ENCODE data around the gene KCNQ1. TPM values are rescaled to one million over a fixed set of nuclear protein-coding genes. Genes with fewer than 3 reads are reported as not detected.

Gene KCNQ1
- total RNA-seq, 1 donor from 2014 or later, result 0.31 TPM

DNA sequence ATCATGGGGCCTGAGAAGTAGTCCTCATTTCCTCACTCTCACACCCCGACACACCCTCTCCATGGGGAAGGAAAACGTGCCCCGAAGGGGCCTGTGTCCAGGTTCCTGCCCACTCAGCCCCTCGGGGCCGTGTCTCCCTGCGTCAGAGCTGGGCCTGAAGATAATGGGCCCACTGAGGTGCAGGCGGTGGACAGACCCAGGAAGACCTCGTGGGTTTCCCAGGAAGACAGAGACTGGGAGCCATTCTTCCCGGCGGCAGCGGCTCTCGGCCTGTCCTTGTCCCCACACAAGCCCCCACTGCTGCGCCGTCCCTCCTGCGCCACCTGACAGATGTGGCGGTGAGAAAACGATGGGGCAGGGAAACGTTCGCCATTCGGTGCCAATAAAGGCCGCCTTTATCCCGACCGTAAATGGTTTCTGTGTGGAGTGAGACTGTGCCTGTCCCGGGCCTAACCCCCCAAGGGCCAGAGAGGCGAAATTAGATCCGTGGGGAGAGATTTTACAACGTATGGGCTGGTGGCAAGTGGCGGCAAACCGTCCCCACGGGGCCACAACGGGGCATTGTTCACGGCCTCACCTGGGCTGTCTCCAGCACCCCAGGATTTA, 351.8 kb downstream of the KCNQ1 start:
- no peak for DNase-seq

DNA sequence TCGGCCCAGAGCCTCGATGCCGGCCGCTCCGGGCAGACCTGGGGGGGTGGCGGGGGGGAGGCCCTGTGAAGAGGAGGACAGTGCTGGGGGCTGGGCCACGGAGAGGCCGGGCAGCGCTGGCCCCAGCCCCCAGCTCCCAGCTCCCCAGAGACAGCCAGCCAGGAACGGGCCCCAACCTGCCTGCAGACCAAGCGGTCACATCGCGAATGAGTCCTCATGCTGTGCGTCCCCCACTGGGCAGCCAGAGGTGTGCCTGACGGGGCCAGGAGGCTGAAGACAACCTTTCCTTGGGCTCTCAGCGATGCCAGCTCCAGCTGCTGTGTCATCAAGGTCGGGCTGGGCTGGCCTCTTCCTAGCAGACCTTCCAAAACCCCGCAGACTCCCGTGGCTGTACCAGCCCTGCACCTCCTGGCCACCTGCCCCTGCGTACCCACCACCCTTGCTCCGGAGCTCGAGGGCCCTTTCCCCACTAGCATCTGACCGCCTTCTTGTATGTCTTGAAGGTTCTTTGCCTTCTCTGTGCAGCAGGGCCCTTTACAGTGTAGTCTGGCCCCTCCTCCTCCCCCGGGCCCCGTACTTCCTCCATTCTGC, 352.4 kb downstream of the KCNQ1 start:
- no peak for DNase-seq

DNA sequence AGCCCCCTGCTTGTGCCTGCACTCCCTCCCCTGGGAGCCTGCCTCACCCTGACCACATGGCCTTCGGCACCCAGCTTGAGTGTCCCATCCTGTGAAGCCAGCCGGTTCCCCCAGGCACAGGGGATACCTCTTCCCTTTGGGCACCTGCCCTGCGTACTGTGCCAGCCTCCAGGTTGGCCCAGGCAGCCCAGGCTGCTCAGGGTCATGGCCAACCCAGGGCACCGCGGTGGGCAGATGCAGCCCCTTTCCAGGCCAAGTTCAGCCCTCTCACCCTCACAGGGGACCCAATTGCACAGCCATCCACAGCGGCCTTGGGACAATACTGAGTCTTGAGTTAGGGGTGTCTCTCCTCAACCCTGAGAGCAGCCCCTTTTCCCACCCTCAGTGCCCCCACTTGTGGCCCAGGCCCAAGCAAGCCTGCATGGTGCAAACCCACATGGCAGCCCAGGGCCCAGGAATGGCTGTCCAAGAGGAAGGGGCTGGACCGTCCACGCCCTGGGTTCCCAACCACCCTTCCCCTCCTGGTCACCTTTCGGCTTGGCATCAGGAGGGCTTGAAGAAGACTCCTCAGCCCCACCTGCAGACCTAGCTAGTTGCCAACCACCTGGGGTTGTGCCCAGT, 353.0 kb downstream of the KCNQ1 start:
- DNase-seq, result no peak

GRCh38 chr11:2798951-2799761, 354.3 kb downstream of the KCNQ1 start:
- DNase-seq, result no peak

- no peak for DNase-seq
Measured at GRCh38 chr11:2799881-2800654, 355.3 kb downstream of the KCNQ1 start.

- no peak for DNase-seq
Measured at GRCh38 chr11:2800655-2801531, 356.1 kb downstream of the KCNQ1 start.

DNA sequence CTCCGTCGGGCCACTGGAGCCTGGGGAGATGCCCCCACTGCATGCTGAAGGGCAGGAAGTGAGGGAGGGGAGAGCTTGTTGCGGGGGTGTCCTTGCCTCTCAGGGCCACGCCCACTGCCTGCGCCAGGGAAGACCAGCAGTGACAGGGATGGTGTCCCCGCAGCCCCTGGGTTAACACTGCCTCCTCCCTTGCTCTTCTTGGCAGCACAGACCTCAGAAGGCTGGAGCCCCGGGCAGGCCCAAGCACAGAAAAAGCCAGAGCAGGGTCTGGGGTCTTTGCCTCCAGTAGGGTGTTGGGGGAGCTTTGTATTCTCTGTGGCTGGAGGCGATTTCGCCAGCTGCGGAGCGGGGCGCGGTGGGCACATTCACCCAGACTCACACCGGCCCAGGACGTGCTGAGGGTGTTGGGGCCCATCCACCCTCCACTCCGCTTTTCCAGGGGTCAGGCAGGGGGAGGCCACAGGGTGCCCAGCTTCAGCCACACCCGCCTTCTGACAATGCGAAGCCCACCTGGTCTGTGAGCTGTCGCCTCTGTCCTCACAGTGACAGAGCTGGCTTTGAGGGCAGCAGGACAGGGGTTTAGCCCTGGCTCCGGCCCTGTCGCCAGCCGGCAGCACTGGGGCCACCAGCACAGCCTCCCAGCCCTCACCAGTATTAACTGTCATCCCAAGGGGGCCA, 357.0 kb downstream of the KCNQ1 start:
- DNase-seq, result no peak

DNA sequence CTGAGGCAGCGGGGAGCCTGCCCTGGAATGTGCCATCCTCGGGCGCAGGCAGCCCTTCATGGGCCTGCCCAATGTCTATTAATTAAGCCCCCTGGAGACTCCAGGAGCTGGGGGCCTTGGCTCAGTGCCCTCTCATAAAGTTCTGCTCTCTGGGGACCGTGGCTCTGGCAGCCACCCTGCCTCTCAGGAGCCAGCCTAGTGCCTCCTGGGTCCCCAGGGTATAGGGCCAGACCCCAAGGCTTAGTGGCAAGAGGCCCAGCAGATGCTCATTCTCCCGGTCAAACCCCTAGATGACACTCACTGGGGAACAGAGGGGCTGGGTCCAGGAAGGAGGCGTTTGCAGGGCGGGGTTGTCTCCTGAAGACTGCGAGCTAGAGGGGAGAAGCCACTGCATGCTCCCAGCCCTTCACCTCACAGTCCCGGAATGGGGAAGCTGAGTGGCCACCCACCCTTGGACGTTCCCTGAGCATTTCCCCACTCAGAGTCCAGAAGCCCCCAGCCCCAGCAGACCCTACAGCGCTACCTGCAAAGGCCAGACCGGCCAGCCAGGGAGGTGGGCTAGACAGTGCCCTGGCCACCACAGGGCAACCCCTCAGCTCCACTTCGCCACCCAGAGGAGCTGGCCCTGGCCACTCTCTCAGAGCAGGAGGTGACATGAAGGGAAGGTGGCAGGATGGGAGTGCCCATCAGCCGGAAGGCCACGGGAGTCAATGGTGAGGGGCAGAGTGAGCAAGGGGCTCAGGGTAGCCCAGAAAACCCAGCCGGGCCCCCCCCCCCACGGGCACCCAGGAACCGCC, 357.8 kb downstream of the KCNQ1 start:
- DNase-seq, result no peak

GRCh38 chr11:2803186-2804091, 358.6 kb downstream of the KCNQ1 start:
- no peak for DNase-seq

- DNase-seq, result no peak
Measured at GRCh38 chr11:2804189-2804588, 359.4 kb downstream of the KCNQ1 start.

DNA sequence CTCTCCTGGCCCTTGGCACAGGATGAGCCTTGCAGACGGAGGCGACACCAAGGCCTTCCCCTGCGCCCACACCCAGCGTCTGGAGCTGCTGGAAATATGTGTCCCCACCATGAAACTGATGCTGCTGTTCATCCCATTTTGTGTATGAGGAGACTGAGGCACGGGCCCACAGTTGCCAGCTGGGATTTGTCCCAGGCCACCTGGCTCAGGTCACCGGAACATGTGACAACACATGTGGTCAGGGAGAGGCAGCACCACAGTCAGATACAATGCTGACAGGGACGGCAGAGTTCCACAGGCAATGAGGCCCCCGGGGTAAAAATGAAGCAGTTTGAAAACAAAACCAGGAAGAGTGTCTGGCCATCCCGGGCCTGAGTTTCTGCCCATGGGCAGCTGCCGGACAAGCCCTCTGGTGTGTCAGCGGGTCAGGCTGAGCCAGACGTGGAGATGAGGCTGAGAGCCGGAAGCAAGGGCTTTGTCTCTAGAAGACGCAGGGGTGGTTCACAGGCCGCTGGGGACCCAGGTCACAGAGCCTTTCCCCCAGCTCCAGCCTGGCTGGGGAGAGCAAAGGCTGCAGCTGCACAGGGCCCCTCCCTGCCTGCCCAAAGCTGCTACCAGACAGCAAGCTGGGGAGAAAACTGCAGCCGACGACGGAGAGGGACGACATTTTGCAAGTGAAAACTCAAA, 360.0 kb downstream of the KCNQ1 start:
- no peak for DNase-seq

GRCh38 chr11:2805388-2806056, 360.7 kb downstream of the KCNQ1 start:
- no peak for DNase-seq

DNA sequence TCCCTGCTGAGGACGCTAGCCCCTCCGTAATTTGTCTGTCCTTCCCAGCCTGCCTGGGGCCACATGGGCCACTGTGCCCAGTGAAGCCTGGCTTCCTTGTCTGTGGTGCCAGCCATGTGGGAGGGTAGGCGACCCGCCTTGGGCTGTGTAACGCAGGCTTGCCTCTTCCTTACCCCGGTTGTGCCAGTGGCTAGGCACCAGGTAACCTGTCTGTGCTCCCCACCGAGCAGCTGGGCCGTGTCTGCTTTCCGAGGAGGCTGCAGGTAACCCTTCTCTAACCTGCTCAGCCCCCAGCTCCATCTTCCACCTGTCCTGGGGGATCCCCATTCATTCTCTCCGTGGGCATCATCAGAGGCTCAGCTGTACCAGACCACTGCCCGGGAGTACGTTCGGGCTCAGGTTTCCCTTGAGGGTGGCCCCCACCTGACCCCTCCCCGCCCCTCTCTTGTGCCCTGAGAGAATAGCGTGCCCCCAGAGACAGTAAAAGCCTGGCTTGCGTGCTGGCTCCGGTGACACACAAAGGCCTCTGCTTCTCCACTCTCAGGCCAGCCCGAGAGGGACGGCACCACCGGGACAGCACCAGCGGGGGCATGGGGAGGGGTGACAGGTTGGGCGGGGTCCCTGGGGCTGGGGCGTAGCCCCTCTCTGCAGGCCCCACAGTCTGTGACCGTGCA, 361.7 kb downstream of the KCNQ1 start:
- DNase-seq, result no peak

- peak; percentile 20 for DNase-seq
Measured at GRCh38 chr11:2807025-2807681, 362.3 kb downstream of the KCNQ1 start.

- DNase-seq, result no peak
Measured at GRCh38 chr11:2807801-2808241, 363.0 kb downstream of the KCNQ1 start.
